C4-2B (cell line): ENCODE results near the gene C10orf88.

Experiments
- ZFX ChIP-seq: fragments of 450-650 bp; IDR thresholded peaks from 2 replicates; pipeline ENCODE4 v1.6.1; 2017
- TF ChIP-seq, protein P1 (sequence below): fragments of 450-650 bp; conservative IDR thresholded peaks from 2 replicates; pipeline ENCODE4 v1.5.1; 2017; ENCODE audit warnings: mild to moderate bottlenecking

DNA sequence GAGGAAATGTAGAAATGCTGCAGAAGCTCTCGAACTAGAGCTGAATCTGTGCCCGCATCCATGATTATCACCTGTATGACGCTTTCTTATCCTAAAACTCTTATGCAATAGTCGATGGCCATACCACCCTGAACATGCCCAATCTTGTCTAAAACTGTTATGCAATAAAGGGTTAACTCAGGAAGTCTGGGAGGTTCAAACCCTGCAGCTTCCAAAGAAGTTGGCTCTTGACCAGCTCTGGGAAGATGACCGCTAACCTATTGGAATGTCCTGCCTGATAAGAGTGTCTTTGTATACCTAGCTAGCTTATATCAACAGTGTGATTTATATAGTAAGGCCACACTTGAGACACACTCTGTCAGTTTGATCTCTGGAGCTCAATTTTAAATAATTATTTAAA, 3.4 kb upstream of the C10orf88 start:
- TF ChIP-seq ZFX: no peak
- TF ChIP-seq, protein P1, sequence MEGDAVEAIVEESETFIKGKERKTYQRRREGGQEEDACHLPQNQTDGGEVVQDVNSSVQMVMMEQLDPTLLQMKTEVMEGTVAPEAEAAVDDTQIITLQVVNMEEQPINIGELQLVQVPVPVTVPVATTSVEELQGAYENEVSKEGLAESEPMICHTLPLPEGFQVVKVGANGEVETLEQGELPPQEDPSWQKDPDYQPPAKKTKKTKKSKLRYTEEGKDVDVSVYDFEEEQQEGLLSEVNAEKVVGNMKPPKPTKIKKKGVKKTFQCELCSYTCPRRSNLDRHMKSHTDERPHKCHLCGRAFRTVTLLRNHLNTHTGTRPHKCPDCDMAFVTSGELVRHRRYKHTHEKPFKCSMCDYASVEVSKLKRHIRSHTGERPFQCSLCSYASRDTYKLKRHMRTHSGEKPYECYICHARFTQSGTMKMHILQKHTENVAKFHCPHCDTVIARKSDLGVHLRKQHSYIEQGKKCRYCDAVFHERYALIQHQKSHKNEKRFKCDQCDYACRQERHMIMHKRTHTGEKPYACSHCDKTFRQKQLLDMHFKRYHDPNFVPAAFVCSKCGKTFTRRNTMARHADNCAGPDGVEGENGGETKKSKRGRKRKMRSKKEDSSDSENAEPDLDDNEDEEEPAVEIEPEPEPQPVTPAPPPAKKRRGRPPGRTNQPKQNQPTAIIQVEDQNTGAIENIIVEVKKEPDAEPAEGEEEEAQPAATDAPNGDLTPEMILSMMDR: no peak
